K562 (cell line): ENCODE data around the gene SLC4A1. TPM values are rescaled to one million over a fixed set of nuclear protein-coding genes. Genes with fewer than 3 reads are reported as not detected.

Experiments
- BCOR ChIP-seq: fragments of 450-650 bp; IDR thresholded peaks from 2 replicates; pipeline ENCODE4 v1.6.1; 2016
- BRD4 ChIP-seq: fragments of 200-600 bp; sonication (generic); IDR thresholded peaks from 2 replicates; pipeline ENCODE4 v1.6.1; 2017; ENCODE audit warnings: inconsistent platforms
- BRF2 ChIP-seq: IDR thresholded peaks from 3 replicates; pipeline ENCODE4 v1.6.1; 2011; ENCODE audit warnings: borderline replicate concordance, mild to moderate bottlenecking; ENCODE audit not compliant: insufficient read length, insufficient read depth
- CBFA2T3 ChIP-seq: fragments of 450-650 bp; IDR thresholded peaks from 2 replicates; pipeline ENCODE4 v1.6.1; 2017
- CGGBP1 ChIP-seq: fragments of 250-450 bp; sonication (Bioruptor Pico); IDR thresholded peaks from 2 replicates; pipeline ENCODE4 v1.9.0; 2021; ENCODE audit warnings: mild to moderate bottlenecking
- CREM ChIP-seq: IDR thresholded peaks from 2 replicates; pipeline ENCODE4 v1.6.1; 2014; ENCODE audit warnings: antibody characterized with exemption, low read depth
- HDAC3 ChIP-seq: fragments of 450-650 bp; IDR thresholded peaks from 2 replicates; pipeline ENCODE4 v1.6.1; 2018; ENCODE audit warnings: borderline replicate concordance, mild to moderate bottlenecking, moderate library complexity; ENCODE audit not compliant: partially characterized antibody
- MCM2 ChIP-seq: fragments of 450-650 bp; IDR thresholded peaks from 2 replicates; pipeline ENCODE4 v1.6.1; 2017; ENCODE audit warnings: low read depth, mild to moderate bottlenecking
- NR2F6 ChIP-seq: fragments of 450-650 bp; formaldehyde crosslinking; IDR thresholded peaks from 2 replicates; pipeline ENCODE4 v1.4.0; 2020; ENCODE audit warnings: mild to moderate bottlenecking
- PHF21A ChIP-seq: fragments of 450-650 bp; IDR thresholded peaks from 2 replicates; pipeline ENCODE4 v1.6.1; 2017; ENCODE audit warnings: low read depth, borderline replicate concordance
- TCF3 ChIP-seq: sonication (generic); formaldehyde crosslinking; IDR thresholded peaks from 2 replicates; pipeline ENCODE4 v1.4.0; 2020; ENCODE audit warnings: mild to moderate bottlenecking, missing genetic modification reagents
- TEAD2 ChIP-seq: fragments of 450-650 bp; IDR thresholded peaks from 2 replicates; pipeline ENCODE4 v1.6.1; 2016; ENCODE audit warnings: missing genetic modification characterization, control low read depth, missing compliant biosample characterization
- U2AF1 ChIP-seq: fragments of 200-400 bp; formaldehyde crosslinking; optimal IDR thresholded peaks from 2 replicates; pipeline ENCODE3; 2017; ENCODE audit warnings: mild to moderate bottlenecking, low read depth, low read length, moderate library complexity
- ZBTB26 ChIP-seq: fragments of 450-650 bp; formaldehyde crosslinking; IDR thresholded peaks from 2 replicates; pipeline ENCODE4 v1.4.0; 2022; ENCODE audit warnings: missing genetic modification characterization
- ZFP1 ChIP-seq: fragments of 450-650 bp; formaldehyde crosslinking; IDR thresholded peaks from 2 replicates; pipeline ENCODE4 v1.4.0; 2020; ENCODE audit warnings: mild to moderate bottlenecking, mixed read lengths
- ZKSCAN8 ChIP-seq: fragments of 200-800 bp; sonication (Bioruptor generic); IDR thresholded peaks from 2 replicates; pipeline ENCODE4 v1.6.1; 2016; ENCODE audit warnings: missing genetic modification characterization, missing compliant biosample characterization
- ZNF274 ChIP-seq: IDR thresholded peaks from 2 replicates; pipeline ENCODE4 v1.6.1; 2011; ENCODE audit warnings: low read depth, mild to moderate bottlenecking, low read length, moderate library complexity, borderline replicate concordance
- ZNF311 ChIP-seq: fragments of 250-450 bp; sonication (Bioruptor Pico); IDR thresholded peaks from 2 replicates; pipeline ENCODE4 v1.4.0; 2020; ENCODE audit warnings: mild to moderate bottlenecking, moderate library complexity
- ZNF318 ChIP-seq, 2 experiments: fragments of 450-650 bp; IDR thresholded peaks; 2 replicates each; pipeline ENCODE4 v1.6.1; 2016; ENCODE audit warnings: mild to moderate bottlenecking in 2 of 2, borderline replicate concordance in 1 of 2, low read depth in 1 of 2, moderate library complexity in 1 of 2
- polyA plus RNA-seq, 8 experiments: library from polyadenylated mRNA; depleted of rRNA in 4 of 8; stranded (reverse) in 5 of 8; unstranded in 3 of 8; fragments of >200 nt; fragmentation: Nextera tagmentation in 2 of 8; fragmentation: Illumina TruSeq in 1 of 8; extraction: Ambion mirVana in 2 of 8; extraction: Trizol in 1 of 8; gene quantifications; 2 replicates each; pipeline versions ENCODE4 v1.2.1 to v1.2.3, GENCODE V29; 2011 to 2014; ENCODE audit warnings: inconsistent platforms in 1 of 8, missing spikeins in 1 of 8
- total RNA-seq, 7 experiments: library from RNA; depleted of rRNA in 6 of 7; stranded (reverse); fragments of >200 nt in 6 of 7; fragmentation: Illumina TruSeq in 2 of 7; extraction: Trizol in 2 of 7; gene quantifications; 2 replicates each; pipeline versions ENCODE4 v1.2.1 to v1.2.3, GENCODE V29; 2011 to 2021; ENCODE audit warnings: low replicate concordance in 1 of 7

SLC4A1 gene
- total and polyA plus RNA-seq, 9 of the 15 experiments (the other 6 are each of a cell fraction or from before 2014, with no cell fraction given) = 0.14 to 1.00 (median 0.53) TPM

GRCh38 chr17:44213403-44214229 is 54.3 kb downstream of the SLC4A1 start (continued):
- TF ChIP-seq CGGBP1 (CRISPR knock-in tag) (no peak), BCOR (no peak), ZNF318 (IDR thresholded peaks at IDR 0.05; ENCODE audit: borderline replicate concordance in 1 of 2, low read depth in 1 of 2) (no peak), ZKSCAN8 (CRISPR knock-in tag) (no peak), TCF3 (CRISPR knock-in tag) (no peak), ZBTB26 (CRISPR knock-in tag) (peak; percentile 94), HDAC3 (no peak), NR2F6 (no peak), BRD4 (no peak), PHF21A (no peak), CBFA2T3 (no peak), ZNF311 (CRISPR knock-in tag) (no peak), ZNF274 (no peak), MCM2 (no peak), CREM (no peak), BRF2 (no peak), TEAD2 (tag) (no peak), U2AF1 (no peak), ZFP1 (CRISPR knock-in tag) (no peak)
